T-helper 17 cell (primary cell): ENCODE data around the gene PRKAB1. TPM values are rescaled to one million over a fixed set of nuclear protein-coding genes. Genes with fewer than 3 reads are reported as not detected.

Experiments used
- ATAC-seq: fragments of 150-1000 bp; cut with Tn5 transposase; 2 replicates; pipeline ENCODE4 v1.10.0; 2021; ENCODE audit warnings: mild to moderate bottlenecking, moderate library complexity
- DNase-seq, 3 donors: peaks; one replicate each; pipeline versions ENCODE4 v3.0.0 to v3.0.0-alpha.2; 2020 to 2021
- H3K9me3 ChIP-seq: one replicate; pipeline ENCODE4 v1.7.0; 2013; ENCODE audit warnings: low read length, mild to moderate bottlenecking; ENCODE audit not compliant: control insufficient read depth, poor library complexity, severe bottlenecking
- H3K27ac Mint-ChIP-seq: one replicate; pipeline ENCODE4 v1.8.0; 2022; ENCODE audit warnings: mild to moderate bottlenecking, moderate library complexity, mixed read lengths
- H3K27me3 Mint-ChIP-seq: one replicate; pipeline ENCODE4 v1.8.0; 2022; ENCODE audit warnings: mixed read lengths
- H3K36me3 Mint-ChIP-seq: one replicate; pipeline ENCODE4 v1.8.0; 2022; ENCODE audit warnings: low read depth, mixed read lengths
- H3K4me1 Mint-ChIP-seq: one replicate; pipeline ENCODE4 v1.8.0; 2022; ENCODE audit warnings: mild to moderate bottlenecking, mixed read lengths
- H3K4me3 Mint-ChIP-seq: one replicate; pipeline ENCODE4 v1.8.0; 2022; ENCODE audit warnings: mild to moderate bottlenecking, moderate library complexity, mixed read lengths
- total RNA-seq, 4 donors: library from RNA in 2 of 4; stranded (reverse) in 2 of 4; gene quantifications; one replicate each; pipeline ENCODE4 v1.2.3 and lab custom pipeline; 2022 to 2026

Gene PRKAB1
- total RNA-seq, 2 donors from 2014 or later = 20.4 to 28.2 TPM

- no peak for DNase-seq
- Mint-ChIP-seq H3K36me3 (peaks cover 4% of the 10 kb centered on the region), H3K27me3 (no peaks in the 10 kb centered on the region), H3K4me1 (peaks cover 42% of the 10 kb centered on the region), H3K27ac (peak overlapping the region; percentile 91), H3K4me3 (peak overlapping the region; percentile 89)
- H3K9me3 ChIP-seq = no peaks in the 10 kb centered on the region
- peak; percentile 3 for ATAC-seq
Measured at GRCh38 chr12:119668324-119668841, 450 bp downstream of the PRKAB1 start.

GRCh38 chr12:119669744-119670472 lies 2.0 kb downstream of the PRKAB1 start:
- Mint-ChIP-seq H3K4me1 (peaks cover 52% of the 10 kb centered on the region), H3K27ac (peak overlapping the region; percentile 77), H3K4me3 (peak overlapping the region; percentile 78), H3K36me3 (peaks cover 4% of the 10 kb centered on the region), H3K27me3 (no peaks in the 10 kb centered on the region)
- no peaks in the 10 kb centered on the region for H3K9me3 ChIP-seq
- no peak for ATAC-seq
- no peak for DNase-seq

GRCh38 chr12:119671070-119671469 lies 3.1 kb downstream of the PRKAB1 start:
- Mint-ChIP-seq H3K4me1 (peaks cover 51% of the 10 kb centered on the region), H3K4me3 (no peak overlapping the region), H3K27me3 (no peaks in the 10 kb centered on the region), H3K36me3 (peaks cover 5% of the 10 kb centered on the region), H3K27ac (peak overlapping the region; percentile 77)
- DNase-seq (no peak), ATAC-seq (no peak)
- H3K9me3 ChIP-seq = no peaks in the 10 kb centered on the region

- peak overlapping the region; percentile 63 for H3K27ac Mint-ChIP-seq
- peaks cover 46% of the 10 kb centered on the region for H3K4me1 Mint-ChIP-seq
- ATAC-seq (no peak), DNase-seq (no peak)
- H3K9me3 ChIP-seq = no peaks in the 10 kb centered on the region
- H3K27me3 Mint-ChIP-seq = no peaks in the 10 kb centered on the region
- no peak overlapping the region for H3K4me3 Mint-ChIP-seq
- peaks cover 8% of the 10 kb centered on the region for H3K36me3 Mint-ChIP-seq
Measured at GRCh38 chr12:119672194-119672593, 4.3 kb downstream of the PRKAB1 start.

GRCh38 chr12:119673634-119674033 lies 5.7 kb downstream of the PRKAB1 start:
- Mint-ChIP-seq H3K4me3 (no peak overlapping the region), H3K36me3 (peaks cover 8% of the 10 kb centered on the region), H3K27ac (peak overlapping the region; percentile 89), H3K4me1 (peaks cover 44% of the 10 kb centered on the region), H3K27me3 (no peaks in the 10 kb centered on the region)
- ATAC-seq (peak; percentile 66), DNase-seq (no peak)
- H3K9me3 ChIP-seq = no peaks in the 10 kb centered on the region

GRCh38 chr12:119674560-119674959 lies 6.6 kb downstream of the PRKAB1 start:
- Mint-ChIP-seq H3K4me1 (peaks cover 42% of the 10 kb centered on the region), H3K36me3 (peaks cover 11% of the 10 kb centered on the region), H3K27me3 (no peaks in the 10 kb centered on the region), H3K27ac (peak overlapping the region; percentile 89), H3K4me3 (no peak overlapping the region)
- ATAC-seq (no peak), DNase-seq (no peak)
- H3K9me3 ChIP-seq = no peaks in the 10 kb centered on the region

GRCh38 chr12:119676022-119676421 lies 8.1 kb downstream of the PRKAB1 start:
- DNase-seq = no peak
- Mint-ChIP-seq H3K36me3 (peaks cover 15% of the 10 kb centered on the region), H3K27ac (peak overlapping the region; percentile 75), H3K4me3 (no peak overlapping the region), H3K27me3 (no peaks in the 10 kb centered on the region), H3K4me1 (peaks cover 32% of the 10 kb centered on the region)
- no peaks in the 10 kb centered on the region for H3K9me3 ChIP-seq
- ATAC-seq = no peak

GRCh38 chr12:119676573-119676972 lies 8.6 kb downstream of the PRKAB1 start:
- Mint-ChIP-seq H3K4me1 (peaks cover 26% of the 10 kb centered on the region), H3K4me3 (no peak overlapping the region), H3K36me3 (peaks cover 12% of the 10 kb centered on the region), H3K27ac (peak overlapping the region; percentile 75), H3K27me3 (no peaks in the 10 kb centered on the region)
- ATAC-seq = no peak
- no peak for DNase-seq
- no peaks in the 10 kb centered on the region for H3K9me3 ChIP-seq

- Mint-ChIP-seq H3K4me1 (peaks cover 18% of the 10 kb centered on the region), H3K36me3 (peaks cover 12% of the 10 kb centered on the region), H3K4me3 (no peak overlapping the region), H3K27me3 (no peaks in the 10 kb centered on the region), H3K27ac (no peak overlapping the region)
- no peaks in the 10 kb centered on the region for H3K9me3 ChIP-seq
- DNase-seq (no peak), ATAC-seq (no peak)
Measured at GRCh38 chr12:119678459-119678858, 10.5 kb downstream of the PRKAB1 start.

- Mint-ChIP-seq H3K27me3 (no peaks in the 10 kb centered on the region), H3K4me1 (peaks cover 12% of the 10 kb centered on the region), H3K4me3 (no peak overlapping the region), H3K27ac (no peak overlapping the region), H3K36me3 (peaks cover 12% of the 10 kb centered on the region)
- DNase-seq (no peak), ATAC-seq (no peak)
- no peaks in the 10 kb centered on the region for H3K9me3 ChIP-seq
Measured at GRCh38 chr12:119679081-119679480, 11.1 kb downstream of the PRKAB1 start.

GRCh38 chr12:119679490-119679889 lies 11.6 kb downstream of the PRKAB1 start:
- H3K27me3 Mint-ChIP-seq = no peaks in the 10 kb centered on the region
- peaks cover 10% of the 10 kb centered on the region for H3K4me1 Mint-ChIP-seq
- ATAC-seq (no peak), DNase-seq (no peak)
- no peak overlapping the region for H3K4me3 Mint-ChIP-seq
- no peak overlapping the region for H3K27ac Mint-ChIP-seq
- peaks cover 12% of the 10 kb centered on the region for H3K36me3 Mint-ChIP-seq
- no peaks in the 10 kb centered on the region for H3K9me3 ChIP-seq

GRCh38 chr12:119681111-119681510 lies 13.2 kb downstream of the PRKAB1 start:
- H3K4me3 Mint-ChIP-seq = no peak overlapping the region
- peaks cover 10% of the 10 kb centered on the region for H3K4me1 Mint-ChIP-seq
- no peaks in the 10 kb centered on the region for H3K27me3 Mint-ChIP-seq
- DNase-seq = no peak
- H3K36me3 Mint-ChIP-seq = peaks cover 10% of the 10 kb centered on the region
- H3K9me3 ChIP-seq = no peaks in the 10 kb centered on the region
- no peak overlapping the region for H3K27ac Mint-ChIP-seq
- ATAC-seq = no peak

- H3K9me3 ChIP-seq = no peaks in the 10 kb centered on the region
- Mint-ChIP-seq H3K4me1 (peaks cover 7% of the 10 kb centered on the region), H3K27ac (peak overlapping the region; percentile 72), H3K36me3 (peaks cover 7% of the 10 kb centered on the region), H3K27me3 (no peaks in the 10 kb centered on the region), H3K4me3 (no peak overlapping the region)
- DNase-seq = no peak
- ATAC-seq = peak; percentile 41
Measured at GRCh38 chr12:119681728-119682638, 14.1 kb downstream of the PRKAB1 start.
